Glutamatergic neuron (in vitro differentiated cells): Measurements from ENCODE around the gene GPR31. TPM values are rescaled to one million over a fixed set of nuclear protein-coding genes. Genes with fewer than 3 reads are reported as not detected.

ENCODE experiments used
- DNase-seq: peaks from one replicate; pipeline ENCODE4 v3.0.0; 2022
- H3K27ac Mint-ChIP-seq: one replicate; pipeline ENCODE4 v1.8.0; 2020; ENCODE audit warnings: mild to moderate bottlenecking, mixed read lengths, inconsistent platforms; ENCODE audit not compliant: unreplicated experiment
- H3K27me3 Mint-ChIP-seq: one replicate; pipeline ENCODE4 v1.8.0; 2020; ENCODE audit warnings: mild to moderate bottlenecking, moderate library complexity, mixed read lengths, inconsistent platforms; ENCODE audit not compliant: unreplicated experiment
- H3K36me3 Mint-ChIP-seq: one replicate; pipeline ENCODE4 v1.8.0; 2020; ENCODE audit warnings: mild to moderate bottlenecking, mixed read lengths, inconsistent platforms; ENCODE audit not compliant: unreplicated experiment
- H3K4me1 Mint-ChIP-seq: one replicate; pipeline ENCODE4 v1.8.0; 2020; ENCODE audit warnings: mild to moderate bottlenecking, low read depth, mixed read lengths, inconsistent platforms; ENCODE audit not compliant: unreplicated experiment
- H3K4me3 Mint-ChIP-seq: one replicate; pipeline ENCODE4 v1.8.0; 2020; ENCODE audit warnings: mild to moderate bottlenecking, mixed read lengths, inconsistent platforms; ENCODE audit not compliant: unreplicated experiment
- H3K9me3 Mint-ChIP-seq: one replicate; pipeline ENCODE4 v1.8.0; 2020; ENCODE audit warnings: mild to moderate bottlenecking, moderate library complexity, mixed read lengths, inconsistent platforms; ENCODE audit not compliant: unreplicated experiment
- total RNA-seq: library from RNA; stranded (reverse); fragmentation: NEBNext Ultra II Directional; extraction: Animal tissue kit (Norgen Biotek cat#: 25700); gene quantifications from one replicate; pipeline ENCODE4 v1.2.1, GENCODE V29; 2021; ENCODE audit not compliant: unreplicated experiment
- TF ChIP-seq, protein P1 (sequence below): fragments of 200-600 bp; sonication (generic); IDR thresholded peaks from one replicate; pipeline ENCODE4 v1.5.0; 2021; ENCODE audit not compliant: partially characterized antibody, unreplicated experiment

The GPR31 gene
- total RNA-seq, 1 donor from 2014 or later = not detected

DNA sequence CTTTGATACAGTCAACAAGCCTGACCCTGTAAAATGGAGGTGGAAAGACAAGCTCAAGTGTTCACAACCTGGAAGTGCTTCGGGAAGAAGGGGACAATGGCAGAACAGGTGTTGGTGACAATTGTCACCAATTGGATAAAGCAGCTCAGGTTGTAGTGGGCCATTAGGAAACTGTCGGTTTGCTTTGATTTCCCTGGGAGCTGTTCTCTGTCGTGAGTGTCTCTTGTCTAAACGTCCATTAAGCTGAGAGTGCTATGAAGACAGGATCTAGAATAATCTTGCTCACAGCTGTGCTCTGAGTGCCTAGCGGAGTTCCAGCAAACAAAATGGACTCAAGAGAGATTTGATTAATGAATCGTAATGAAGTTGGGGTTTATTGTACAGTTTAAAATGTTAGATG lies 19.9 kb downstream of the GPR31 start:
- no peak overlapping the region for H3K4me3 Mint-ChIP-seq
- H3K4me1 Mint-ChIP-seq = peaks cover 11% of the 10 kb centered on the region
- no peak overlapping the region for H3K27ac Mint-ChIP-seq
- DNase-seq = no peak
- no peaks in the 10 kb centered on the region for H3K27me3 Mint-ChIP-seq
- H3K36me3 Mint-ChIP-seq = no peaks in the 10 kb centered on the region
- TF ChIP-seq, protein P1, sequence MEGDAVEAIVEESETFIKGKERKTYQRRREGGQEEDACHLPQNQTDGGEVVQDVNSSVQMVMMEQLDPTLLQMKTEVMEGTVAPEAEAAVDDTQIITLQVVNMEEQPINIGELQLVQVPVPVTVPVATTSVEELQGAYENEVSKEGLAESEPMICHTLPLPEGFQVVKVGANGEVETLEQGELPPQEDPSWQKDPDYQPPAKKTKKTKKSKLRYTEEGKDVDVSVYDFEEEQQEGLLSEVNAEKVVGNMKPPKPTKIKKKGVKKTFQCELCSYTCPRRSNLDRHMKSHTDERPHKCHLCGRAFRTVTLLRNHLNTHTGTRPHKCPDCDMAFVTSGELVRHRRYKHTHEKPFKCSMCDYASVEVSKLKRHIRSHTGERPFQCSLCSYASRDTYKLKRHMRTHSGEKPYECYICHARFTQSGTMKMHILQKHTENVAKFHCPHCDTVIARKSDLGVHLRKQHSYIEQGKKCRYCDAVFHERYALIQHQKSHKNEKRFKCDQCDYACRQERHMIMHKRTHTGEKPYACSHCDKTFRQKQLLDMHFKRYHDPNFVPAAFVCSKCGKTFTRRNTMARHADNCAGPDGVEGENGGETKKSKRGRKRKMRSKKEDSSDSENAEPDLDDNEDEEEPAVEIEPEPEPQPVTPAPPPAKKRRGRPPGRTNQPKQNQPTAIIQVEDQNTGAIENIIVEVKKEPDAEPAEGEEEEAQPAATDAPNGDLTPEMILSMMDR = no peak
- no peaks in the 10 kb centered on the region for H3K9me3 Mint-ChIP-seq

DNA sequence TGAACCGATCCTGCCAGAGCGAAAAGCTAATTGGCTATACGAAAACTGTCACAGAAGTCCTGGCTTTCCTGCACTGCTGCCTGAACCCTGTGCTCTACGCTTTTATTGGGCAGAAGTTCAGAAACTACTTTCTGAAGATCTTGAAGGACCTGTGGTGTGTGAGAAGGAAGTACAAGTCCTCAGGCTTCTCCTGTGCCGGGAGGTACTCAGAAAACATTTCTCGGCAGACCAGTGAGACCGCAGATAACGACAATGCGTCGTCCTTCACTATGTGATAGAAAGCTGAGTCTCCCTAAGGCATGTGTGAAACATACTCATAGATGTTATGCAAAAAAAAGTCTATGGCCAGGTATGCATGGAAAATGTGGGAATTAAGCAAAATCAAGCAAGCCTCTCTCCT lies 20.7 kb downstream of the GPR31 start:
- Mint-ChIP-seq H3K36me3 (no peaks in the 10 kb centered on the region), H3K27ac (no peak overlapping the region), H3K9me3 (peaks cover 3% of the 10 kb centered on the region), H3K27me3 (peaks cover 2% of the 10 kb centered on the region), H3K4me3 (no peak overlapping the region), H3K4me1 (peaks cover 11% of the 10 kb centered on the region)
- DNase-seq = no peak
- TF ChIP-seq, protein P1 = no peak

DNA sequence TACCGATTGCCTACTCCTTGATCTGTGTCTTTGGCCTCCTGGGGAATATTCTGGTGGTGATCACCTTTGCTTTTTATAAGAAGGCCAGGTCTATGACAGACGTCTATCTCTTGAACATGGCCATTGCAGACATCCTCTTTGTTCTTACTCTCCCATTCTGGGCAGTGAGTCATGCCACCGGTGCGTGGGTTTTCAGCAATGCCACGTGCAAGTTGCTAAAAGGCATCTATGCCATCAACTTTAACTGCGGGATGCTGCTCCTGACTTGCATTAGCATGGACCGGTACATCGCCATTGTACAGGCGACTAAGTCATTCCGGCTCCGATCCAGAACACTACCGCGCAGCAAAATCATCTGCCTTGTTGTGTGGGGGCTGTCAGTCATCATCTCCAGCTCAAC lies 21.4 kb downstream of the GPR31 start:
- Mint-ChIP-seq H3K27me3 (peaks cover 2% of the 10 kb centered on the region), H3K4me1 (peaks cover 11% of the 10 kb centered on the region), H3K36me3 (no peaks in the 10 kb centered on the region), H3K4me3 (no peak overlapping the region), H3K27ac (no peak overlapping the region), H3K9me3 (peaks cover 7% of the 10 kb centered on the region)
- TF ChIP-seq, protein P1 = no peak
- DNase-seq = no peak

DNA sequence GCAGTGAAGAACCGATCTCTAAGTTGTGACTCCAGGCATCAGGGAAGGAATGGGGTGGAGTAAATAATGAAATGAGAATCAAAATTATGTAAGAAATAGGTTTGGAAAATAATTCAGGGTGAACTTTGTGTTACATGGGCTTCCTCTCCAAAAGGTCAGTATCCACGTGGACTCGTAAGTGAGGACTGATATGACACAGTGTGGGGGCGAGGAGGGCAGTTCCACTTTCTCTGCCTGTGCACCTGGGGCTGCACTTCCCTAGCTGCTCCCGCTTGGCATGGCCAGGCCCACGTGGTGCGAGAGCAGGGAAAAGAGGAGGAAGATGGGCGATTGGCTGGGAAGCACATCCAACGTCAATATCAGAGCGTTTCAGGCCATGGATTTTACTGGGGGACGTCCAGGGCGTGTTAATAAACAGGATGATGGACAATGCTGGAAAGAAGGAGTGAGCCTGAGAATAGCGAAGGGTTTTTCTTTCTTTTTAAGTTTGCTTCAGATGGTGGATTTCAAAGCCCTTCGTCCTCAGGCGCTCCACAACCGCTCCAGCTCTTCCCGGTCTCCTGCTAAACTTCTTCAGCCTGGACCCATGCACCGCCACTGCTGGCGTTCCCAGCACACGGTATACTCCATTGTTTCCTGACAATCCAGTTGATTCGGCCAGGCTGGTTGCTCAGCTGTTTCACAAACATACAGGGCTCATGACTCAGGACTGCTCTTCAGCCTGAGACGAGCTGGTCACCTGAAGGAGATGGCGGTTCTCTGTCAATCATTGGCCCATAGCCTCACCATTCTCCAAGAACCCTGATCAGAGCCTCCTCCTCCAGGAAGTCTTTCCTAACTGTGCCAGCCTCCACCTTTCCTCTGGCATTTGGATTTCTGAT lies 23.1 kb downstream of the GPR31 start:
- no peaks in the 10 kb centered on the region for H3K36me3 Mint-ChIP-seq
- H3K27ac Mint-ChIP-seq = no peak overlapping the region
- no peak overlapping the region for H3K4me3 Mint-ChIP-seq
- DNase-seq = no peak
- H3K9me3 Mint-ChIP-seq = peaks cover 7% of the 10 kb centered on the region
- H3K4me1 Mint-ChIP-seq = peaks cover 5% of the 10 kb centered on the region
- peaks cover 2% of the 10 kb centered on the region for H3K27me3 Mint-ChIP-seq
- TF ChIP-seq, protein P1 = no peak
